HepG2 (cell line): Measurements from ENCODE around the gene TUBG1. TPM values are rescaled to one million over a fixed set of nuclear protein-coding genes. Genes with fewer than 3 reads are reported as not detected.

Experiments used
- ATAC-seq: fragments of 200-7000 bp; cut with Tn5 transposase; 3 replicates; pipeline ENCODE4 v1.9.1; 2020; ENCODE audit warnings: mild to moderate bottlenecking, moderate library complexity
- BruUV-seq: library from RNA; stranded (reverse); fragments of 400-500 nt; replicated peaks from 2 replicates; lab custom pipeline; 2021; lab: Mats Ljungman, UMichigan
- CTCF ChIA-PET: fragments of 300-600 bp; formaldehyde crosslinking; extraction: SDS; loops from one replicate; lab custom pipeline; 2021; ENCODE audit warnings: low total read pairs, inconsistent platforms, low intra/inter-chr PET ratio; lab: Yijun Ruan, JAX
- POLR2A ChIA-PET: fragments of 350-600 bp; sonication (Branson Sonifier 250); formaldehyde crosslinking; loops from one replicate; lab custom pipeline; 2020; ENCODE audit warnings: antibody characterized with exemption, inconsistent platforms; lab: Yijun Ruan, JAX
- DNase-seq: peaks from one replicate; pipeline ENCODE4 v3.0.0-alpha.2; 2015; ENCODE audit warnings: low spot score
- FAIRE-seq: peaks from 3 replicates; lab custom pipeline; 2011; peaks lifted over from hg19 to GRCh38; lab: Jason Lieb, UNC
- H2AFZ ChIP-seq: one replicate; pipeline ENCODE4 v1.6.1; 2011; ENCODE audit warnings: low read length, inconsistent platforms
- H3K27ac ChIP-seq: fragments of 300-600 bp; 3 replicates; pipeline ENCODE4 v1.8.0; 2011; ENCODE audit warnings: mixed run types, mild to moderate bottlenecking, mixed read lengths, low read length, inconsistent platforms; ENCODE audit not compliant: insufficient read depth; ENCODE audit errors: extremely low read length
- H3K27me3 ChIP-seq, 2 experiments: fragments of 200-600 bp in 1 of 2; 2 replicates in 1 of 2; 3 replicates in 1 of 2; pipeline versions ENCODE4 v1.6.0 to v1.8.0; 2011; ENCODE audit warnings: low read length in 2 of 2, mild to moderate bottlenecking in 2 of 2, moderate library complexity in 2 of 2, inconsistent platforms in 1 of 2; ENCODE audit not compliant: insufficient read depth in 2 of 2, control insufficient read depth in 1 of 2
- H3K36me3 ChIP-seq, 2 experiments: fragments of 200-600 bp in 1 of 2; replicated peaks in 1 of 2; 2 replicates in 1 of 2; 3 replicates in 1 of 2; pipeline versions ENCODE4 v1.5.1 to v1.8.0; 2011; ENCODE audit warnings: low read length in 2 of 2, inconsistent platforms in 1 of 2; ENCODE audit not compliant: insufficient read depth in 2 of 2, control insufficient read depth in 1 of 2
- H3K4me1 ChIP-seq: 2 replicates; pipeline ENCODE4 v1.5.1; 2012; ENCODE audit warnings: low read length, inconsistent platforms; ENCODE audit not compliant: insufficient read depth
- H3K4me2 ChIP-seq: 2 replicates; pipeline ENCODE4 v1.6.0; 2011; ENCODE audit warnings: low read depth, low read length, inconsistent platforms
- H3K4me3 ChIP-seq, 3 experiments: fragments of 200-600 bp in 1 of 3; sonication (generic), shearing (Covaris generic) in 1 of 3; replicated peaks in 1 of 3; 2 replicates each; pipeline ENCODE4 v1.5.1; 2011 to 2016; ENCODE audit warnings: low read length in 3 of 3, inconsistent platforms in 2 of 3, low read depth in 2 of 3, mild to moderate bottlenecking in 2 of 3, control low read depth in 1 of 3, mixed read lengths in 1 of 3; ENCODE audit not compliant: insufficient read depth in 1 of 3
- H3K79me2 ChIP-seq: one replicate; pipeline ENCODE4 v1.6.1; 2011; ENCODE audit warnings: low read length, inconsistent platforms; ENCODE audit not compliant: insufficient read depth
- H3K9ac ChIP-seq: 2 replicates; pipeline ENCODE4 v1.6.0; 2011; ENCODE audit warnings: mild to moderate bottlenecking, low read depth, low read length, inconsistent platforms; ENCODE audit not compliant: insufficient read depth
- H3K9me3 ChIP-seq: 2 replicates; pipeline ENCODE4 v1.5.1; 2012; ENCODE audit warnings: mild to moderate bottlenecking, low read length
- H4K20me1 ChIP-seq: 2 replicates; pipeline ENCODE4 v1.6.0; 2011; ENCODE audit warnings: inconsistent platforms, mild to moderate bottlenecking, low read length, moderate library complexity; ENCODE audit not compliant: insufficient read depth
- AKNA ChIP-seq: sonication (generic); formaldehyde crosslinking; IDR thresholded peaks from 2 replicates; pipeline ENCODE4 v1.4.0; 2020; ENCODE audit warnings: missing genetic modification reagents, borderline replicate concordance
- DRAP1 ChIP-seq: IDR thresholded peaks from 2 replicates; pipeline ENCODE4 v1.6.1; 2016; ENCODE audit warnings: missing genetic modification reagents, missing compliant biosample characterization
- IKZF1 ChIP-seq: fragments of 450-650 bp; IDR thresholded peaks from 2 replicates; pipeline ENCODE4 v1.7.1; 2016
- MIER3 ChIP-seq: IDR thresholded peaks from 2 replicates; pipeline ENCODE4 v1.6.1; 2016; ENCODE audit warnings: missing compliant biosample characterization, borderline replicate concordance
- ONECUT2 ChIP-seq: sonication (generic); formaldehyde crosslinking; IDR thresholded peaks from 2 replicates; pipeline ENCODE4 v1.4.0; 2020; ENCODE audit warnings: missing genetic modification reagents
- RBM39 ChIP-seq: fragments of 200-400 bp; formaldehyde crosslinking; IDR thresholded peaks from one replicate; pipeline ENCODE4 v1.6.1; 2018; ENCODE audit warnings: antibody characterized with exemption, mild to moderate bottlenecking, low read depth, low read length; ENCODE audit not compliant: poor library complexity, severe bottlenecking
- REXO4 ChIP-seq: sonication (generic); formaldehyde crosslinking; IDR thresholded peaks from 2 replicates; pipeline ENCODE4 v1.8.0; 2022; ENCODE audit warnings: missing genetic modification reagents, mild to moderate bottlenecking, borderline replicate concordance
- TARDBP ChIP-seq: sonication (generic); formaldehyde crosslinking; IDR thresholded peaks from 2 replicates; pipeline ENCODE4 v1.8.0; 2022; ENCODE audit warnings: mild to moderate bottlenecking, missing genetic modification reagents
- ZNF160 ChIP-seq: sonication (generic); formaldehyde crosslinking; IDR thresholded peaks from 2 replicates; pipeline ENCODE4 v1.8.0; 2022; ENCODE audit warnings: mild to moderate bottlenecking, inconsistent platforms, missing genetic modification reagents
- ZNF530 ChIP-seq: sonication (generic); formaldehyde crosslinking; IDR thresholded peaks from 2 replicates; pipeline ENCODE4 v1.5.0; 2020; ENCODE audit warnings: low read depth, mild to moderate bottlenecking, missing genetic modification reagents
- ZNF614 ChIP-seq: IDR thresholded peaks from 2 replicates; pipeline ENCODE4 v1.6.1; 2018; ENCODE audit warnings: missing biosample characterization, missing genetic modification reagents, inconsistent platforms, borderline replicate concordance
- ZNF724P ChIP-seq: sonication (generic); formaldehyde crosslinking; IDR thresholded peaks from 2 replicates; pipeline ENCODE4 v1.8.0; 2022; ENCODE audit warnings: missing genetic modification reagents, borderline replicate concordance
- WGBS: methylation state at CpG from one replicate; pipeline ENCODE4 v1.1.6; 2017; ENCODE audit warnings: low lambda C conversion rate; 5-methylcytosine and 5-hydroxymethylcytosine counted together
- in situ Hi-C: cut with HindIII; loops from 2 replicates; pipeline ENCODE4 v1.10.0; 2017; ENCODE audit warnings: low pct_unique_long_range_greater_than_20kb; ENCODE audit not compliant: extremely low pct_ligation_motif_present
- intact Hi-C: fragments of 100-400 bp; cut with micrococcal nuclease; formaldehyde crosslinking; loops from one replicate; pipeline ENCODE4 v1.10.0; 2022; ENCODE audit not compliant: unreplicated experiment
- polyA plus RNA-seq, 8 experiments: library from polyadenylated mRNA; depleted of rRNA in 3 of 8; stranded (reverse) in 7 of 8; unstranded in 1 of 8; fragments of >200 nt; fragmentation: Illumina TruSeq in 4 of 8; extraction: Trizol in 4 of 8; gene quantifications; 2 replicates each; pipeline versions ENCODE4 v1.2.1 to v1.2.3, GENCODE V29; 2011 to 2016; ENCODE audit warnings: low read depth in 4 of 8, missing spikeins in 1 of 8, mixed read lengths in 1 of 8; ENCODE audit not compliant: insufficient read depth in 1 of 8
- total RNA-seq, 5 experiments: library from RNA; depleted of rRNA; stranded (reverse); fragments of >200 nt; fragmentation: Illumina TruSeq; extraction: Trizol; gene quantifications; 2 replicates each; pipeline ENCODE4 v1.2.3, GENCODE V29; 2016; ENCODE audit warnings: low read depth in 1 of 5
- TF ChIP-seq, protein P1 (sequence below): sonication (generic); formaldehyde crosslinking; IDR thresholded peaks from 2 replicates; pipeline ENCODE4 v1.5.0; 2020; ENCODE audit warnings: missing genetic modification reagents
- TF ChIP-seq, protein P2 (sequence below), 2 experiments: IDR thresholded peaks; 2 replicates each; pipeline ENCODE4 v1.6.1; 2011 to 2012; ENCODE audit warnings: low read length in 2 of 2, borderline replicate concordance in 1 of 2, low read depth in 1 of 2, mild to moderate bottlenecking in 1 of 2, moderate library complexity in 1 of 2

TUBG1 gene
- total and polyA plus RNA-seq, 2 of the 13 experiments (the other 11 are each of a cell fraction or from before 2014, with no cell fraction given) = 74.1 to 137 TPM

DNA sequence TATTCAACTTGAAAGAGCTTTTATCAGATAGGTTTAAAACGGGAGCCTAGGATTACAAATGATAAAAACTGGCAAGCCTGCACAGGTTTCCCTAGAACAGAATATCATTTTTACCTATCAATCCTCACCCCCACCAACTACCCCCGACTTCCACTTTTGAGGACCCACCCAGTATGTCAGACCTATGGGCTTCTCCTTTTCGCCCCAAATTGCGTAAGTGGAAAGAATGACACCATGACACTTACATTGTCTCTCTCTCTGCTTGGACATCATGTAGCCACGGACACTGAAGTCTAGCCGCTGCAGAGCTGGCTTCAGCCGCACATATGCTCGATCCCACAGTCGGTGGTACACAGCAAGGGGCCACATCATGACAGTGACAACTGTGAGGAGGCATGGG is 24.6 kb upstream of the TUBG1 start (continued):
- TF ChIP-seq ZNF614 (no peak), TARDBP (no peak), DRAP1 (no peak), REXO4 (CRISPR knock-in tag) (no peak)
- TF ChIP-seq, protein P1, sequence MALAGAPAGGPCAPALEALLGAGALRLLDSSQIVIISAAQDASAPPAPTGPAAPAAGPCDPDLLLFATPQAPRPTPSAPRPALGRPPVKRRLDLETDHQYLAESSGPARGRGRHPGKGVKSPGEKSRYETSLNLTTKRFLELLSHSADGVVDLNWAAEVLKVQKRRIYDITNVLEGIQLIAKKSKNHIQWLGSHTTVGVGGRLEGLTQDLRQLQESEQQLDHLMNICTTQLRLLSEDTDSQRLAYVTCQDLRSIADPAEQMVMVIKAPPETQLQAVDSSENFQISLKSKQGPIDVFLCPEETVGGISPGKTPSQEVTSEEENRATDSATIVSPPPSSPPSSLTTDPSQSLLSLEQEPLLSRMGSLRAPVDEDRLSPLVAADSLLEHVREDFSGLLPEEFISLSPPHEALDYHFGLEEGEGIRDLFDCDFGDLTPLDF (CRISPR knock-in tag) = no peak
- TF ChIP-seq, protein P2, sequence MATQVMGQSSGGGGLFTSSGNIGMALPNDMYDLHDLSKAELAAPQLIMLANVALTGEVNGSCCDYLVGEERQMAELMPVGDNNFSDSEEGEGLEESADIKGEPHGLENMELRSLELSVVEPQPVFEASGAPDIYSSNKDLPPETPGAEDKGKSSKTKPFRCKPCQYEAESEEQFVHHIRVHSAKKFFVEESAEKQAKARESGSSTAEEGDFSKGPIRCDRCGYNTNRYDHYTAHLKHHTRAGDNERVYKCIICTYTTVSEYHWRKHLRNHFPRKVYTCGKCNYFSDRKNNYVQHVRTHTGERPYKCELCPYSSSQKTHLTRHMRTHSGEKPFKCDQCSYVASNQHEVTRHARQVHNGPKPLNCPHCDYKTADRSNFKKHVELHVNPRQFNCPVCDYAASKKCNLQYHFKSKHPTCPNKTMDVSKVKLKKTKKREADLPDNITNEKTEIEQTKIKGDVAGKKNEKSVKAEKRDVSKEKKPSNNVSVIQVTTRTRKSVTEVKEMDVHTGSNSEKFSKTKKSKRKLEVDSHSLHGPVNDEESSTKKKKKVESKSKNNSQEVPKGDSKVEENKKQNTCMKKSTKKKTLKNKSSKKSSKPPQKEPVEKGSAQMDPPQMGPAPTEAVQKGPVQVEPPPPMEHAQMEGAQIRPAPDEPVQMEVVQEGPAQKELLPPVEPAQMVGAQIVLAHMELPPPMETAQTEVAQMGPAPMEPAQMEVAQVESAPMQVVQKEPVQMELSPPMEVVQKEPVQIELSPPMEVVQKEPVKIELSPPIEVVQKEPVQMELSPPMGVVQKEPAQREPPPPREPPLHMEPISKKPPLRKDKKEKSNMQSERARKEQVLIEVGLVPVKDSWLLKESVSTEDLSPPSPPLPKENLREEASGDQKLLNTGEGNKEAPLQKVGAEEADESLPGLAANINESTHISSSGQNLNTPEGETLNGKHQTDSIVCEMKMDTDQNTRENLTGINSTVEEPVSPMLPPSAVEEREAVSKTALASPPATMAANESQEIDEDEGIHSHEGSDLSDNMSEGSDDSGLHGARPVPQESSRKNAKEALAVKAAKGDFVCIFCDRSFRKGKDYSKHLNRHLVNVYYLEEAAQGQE (IDR thresholded peaks at IDR 0.05; ENCODE audit: borderline replicate concordance in 1 of 2, low read depth in 1 of 2, low read length in 2 of 2) = no peak

GRCh38 chr17:42585353-42585752 is 24.1 kb upstream of the TUBG1 start:
- no peak overlapping the region for H3K27ac ChIP-seq
- ATAC-seq (no peak), DNase-seq (no peak), FAIRE-seq (no peak)
- H3K79me2 ChIP-seq = no peaks in the 10 kb centered on the region
- H3K4me3 ChIP-seq = no peak overlapping the region
- no peaks in the 10 kb centered on the region for H3K27me3 ChIP-seq
- WGBS = 100% methylated on average over 1 of the region's 1 CpG
- H4K20me1 ChIP-seq = no peaks in the 10 kb centered on the region
- no peaks in the 10 kb centered on the region for H3K9me3 ChIP-seq
- POLR2A ChIA-PET = no interaction called here
- no peak overlapping the region for H3K4me2 ChIP-seq
- peaks cover 51 to 93% of the 10 kb centered on the region in 2 experiments for H3K36me3 ChIP-seq
- intact Hi-C loops = no loop called here
- BruUV-seq = no TSS peak
- no peak overlapping the region for H3K9ac ChIP-seq
- H2AFZ ChIP-seq = no peak overlapping the region
- no peaks in the 10 kb centered on the region for H3K4me1 ChIP-seq
- in situ Hi-C loops = no loop called here
- CTCF ChIA-PET = no interaction called here
- no peak for TF ChIP-seq TARDBP
- TF ChIP-seq RBM39 = no peak
- no peak for TF ChIP-seq ZNF160
- TF ChIP-seq ZNF724P (CRISPR knock-in tag) = no peak
- TF ChIP-seq ONECUT2 (CRISPR knock-in tag) = no peak
- TF ChIP-seq ZNF530 (CRISPR knock-in tag) = no peak
- TF ChIP-seq AKNA (CRISPR knock-in tag) = no peak
- no peak for TF ChIP-seq IKZF1
- TF ChIP-seq MIER3 (CRISPR knock-in tag) = no peak
